H1 (cell line): ENCODE results near the gene ALDH7A1. TPM values are rescaled to one million over a fixed set of nuclear protein-coding genes. Genes with fewer than 3 reads are reported as not detected.
A peak's percentile ranks its signal among the peaks of the same experiment; 100 is the strongest.

Source experiments
- CTCF ChIA-PET: fragments of 300-600 bp; sonication (Branson Sonifier 250); formaldehyde crosslinking; loops from one replicate; lab custom pipeline; 2021; ENCODE audit not compliant: partially characterized antibody; lab: Charles Lee
- POLR2A ChIA-PET: fragments of 300-600 bp; sonication (Branson Sonifier 250); formaldehyde crosslinking; loops from one replicate; lab custom pipeline; 2021; ENCODE audit warnings: inconsistent platforms; ENCODE audit not compliant: partially characterized antibody; lab: Charles Lee
- DNase-seq, 2 experiments: peaks; one replicate each; pipeline versions ENCODE4 v3.0.0 to v3.0.0-alpha.2; 2010 to 2022; ENCODE audit warnings: low spot score in 2 of 2, low read depth in 1 of 2, mixed read lengths in 1 of 2
- FAIRE-seq: peaks from 2 replicates; lab custom pipeline; 2011; peaks lifted over from hg19 to GRCh38; lab: Jason Lieb, UNC
- H2AFZ ChIP-seq: 2 replicates; pipeline ENCODE4 v1.8.1; 2012; ENCODE audit warnings: low read length, inconsistent platforms
- H2AK5ac ChIP-seq: 2 replicates; pipeline ENCODE4 v1.6.1; 2013; ENCODE audit warnings: low read depth, low read length
- H2BK120ac ChIP-seq: replicated peaks from 2 replicates; pipeline ENCODE3; 2013; ENCODE audit warnings: low read depth, low read length, inconsistent platforms
- H2BK12ac ChIP-seq: 2 replicates; pipeline ENCODE4 v1.6.1; 2013; ENCODE audit warnings: low read depth, low read length
- H2BK15ac ChIP-seq: 2 replicates; pipeline ENCODE4 v1.6.1; 2013; ENCODE audit warnings: low read length
- H2BK20ac ChIP-seq: 2 replicates; pipeline ENCODE4 v1.6.1; 2013; ENCODE audit warnings: low read length
- H2BK5ac ChIP-seq: 2 replicates; pipeline ENCODE4 v1.6.1; 2013; ENCODE audit warnings: low read depth, low read length
- H3K14ac ChIP-seq: 2 replicates; pipeline ENCODE4 v1.6.1; 2013; ENCODE audit warnings: inconsistent platforms; ENCODE audit not compliant: insufficient read length
- H3K18ac ChIP-seq: 2 replicates; pipeline ENCODE4 v1.6.1; 2013; ENCODE audit warnings: low read length; ENCODE audit errors: extremely low read depth
- H3K23ac ChIP-seq: 2 replicates; pipeline ENCODE4 v1.6.1; 2013; ENCODE audit warnings: inconsistent platforms; ENCODE audit not compliant: insufficient read length
- H3K23me2 ChIP-seq: 2 replicates; pipeline ENCODE4 v1.6.1; 2013; ENCODE audit warnings: low read depth, low read length
- H3K27ac ChIP-seq: 2 replicates; pipeline ENCODE4 v1.6.1; 2011; ENCODE audit warnings: low read depth, low read length, inconsistent platforms
- H3K27me3 ChIP-seq, 4 experiments: replicated peaks in 1 of 4; 1 replicate in 1 of 4; 2 replicates in 3 of 4; pipeline versions ENCODE4 v1.6.1 to v1.8.1; 2011 to 2013; ENCODE audit warnings: low read length in 3 of 4, mild to moderate bottlenecking in 3 of 4, inconsistent platforms in 2 of 4, mixed read lengths in 2 of 4, moderate library complexity in 1 of 4; ENCODE audit not compliant: control insufficient read depth in 3 of 4, insufficient read depth in 3 of 4; ENCODE audit errors: extremely low read depth in 1 of 4
- H3K36me3 ChIP-seq, 4 experiments: 2 replicates each; pipeline versions ENCODE4 v1.6.1 to v1.8.1; 2011 to 2013; ENCODE audit warnings: mild to moderate bottlenecking in 4 of 4, low read length in 3 of 4, moderate library complexity in 2 of 4, control low read depth in 1 of 4, inconsistent platforms in 1 of 4; ENCODE audit not compliant: insufficient read depth in 4 of 4, control insufficient read depth in 2 of 4
- H3K4ac ChIP-seq: replicated peaks from 2 replicates; pipeline ENCODE3; 2013; ENCODE audit warnings: low read length, low read depth, mixed read lengths, inconsistent platforms; ENCODE audit not compliant: insufficient read length
- H3K4me1 ChIP-seq, 4 experiments: replicated peaks in 1 of 4; 1 replicate in 1 of 4; 2 replicates in 3 of 4; pipeline versions ENCODE4 v1.6.1 to v1.8.1; 2011 to 2013; ENCODE audit warnings: low read length in 3 of 4, inconsistent platforms in 2 of 4, mixed read lengths in 1 of 4; ENCODE audit not compliant: insufficient read depth in 4 of 4, control insufficient read depth in 3 of 4
- H3K4me2 ChIP-seq, 2 experiments: 2 replicates each; pipeline versions ENCODE4 v1.6.1 to v1.8.1; 2011 to 2013; ENCODE audit warnings: low read depth in 2 of 2, low read length in 2 of 2, control low read depth in 1 of 2, inconsistent platforms in 1 of 2, mild to moderate bottlenecking in 1 of 2; ENCODE audit not compliant: insufficient read depth in 1 of 2
- H3K4me3 ChIP-seq, 4 experiments: fragments of 200-600, 300-600 bp in 1 of 4; sonication (generic), shearing (Covaris generic), sonication (Bioruptor Twin) in 1 of 4; 2 replicates each; pipeline versions ENCODE4 v1.5.1 to v1.8.1; 2011 to 2016; ENCODE audit warnings: low read length in 4 of 4, low read depth in 3 of 4, control low read depth in 2 of 4, inconsistent platforms in 2 of 4, mild to moderate bottlenecking in 2 of 4, mixed read lengths in 1 of 4, moderate library complexity in 1 of 4; ENCODE audit not compliant: insufficient read depth in 2 of 4; ENCODE audit errors: extremely low read depth in 1 of 4
- H3K56ac ChIP-seq: replicated peaks from 2 replicates; pipeline ENCODE3; 2013; ENCODE audit warnings: low read depth, mild to moderate bottlenecking, mixed read lengths, low read length, inconsistent platforms; ENCODE audit not compliant: insufficient read length
- H3K79me1 ChIP-seq: 2 replicates; pipeline ENCODE4 v1.6.1; 2013; ENCODE audit warnings: low read depth, low read length, control low read depth
- H3K79me2 ChIP-seq, 2 experiments: 2 replicates each; pipeline versions ENCODE4 v1.6.1 to v1.8.1; 2012 to 2013; ENCODE audit warnings: low read length in 2 of 2, mild to moderate bottlenecking in 2 of 2, inconsistent platforms in 1 of 2; ENCODE audit not compliant: insufficient read depth in 2 of 2, control insufficient read depth in 1 of 2
- H3K9ac ChIP-seq, 4 experiments: replicated peaks in 1 of 4; 1 replicate in 1 of 4; 2 replicates in 3 of 4; pipeline versions ENCODE4 v1.6.1 to v1.8.1; 2011 to 2013; ENCODE audit warnings: low read depth in 3 of 4, low read length in 3 of 4, control low read depth in 2 of 4, mild to moderate bottlenecking in 2 of 4, moderate library complexity in 2 of 4, inconsistent platforms in 1 of 4; ENCODE audit errors: extremely low read depth in 1 of 4
- H3K9me3 ChIP-seq, 2 experiments: 2 replicates each; pipeline versions ENCODE4 v1.6.1 to v1.8.1; 2012 to 2013; ENCODE audit warnings: mild to moderate bottlenecking in 2 of 2, moderate library complexity in 2 of 2, control low read depth in 1 of 2, inconsistent platforms in 1 of 2, low read depth in 1 of 2, low read length in 1 of 2, mixed read lengths in 1 of 2; ENCODE audit not compliant: insufficient read depth in 2 of 2
- H4K20me1 ChIP-seq, 2 experiments: replicated peaks in 1 of 2; 2 replicates each; pipeline versions ENCODE3 to v1.8.1; 2011 to 2013; ENCODE audit warnings: inconsistent platforms in 2 of 2, low read length in 2 of 2, mild to moderate bottlenecking in 1 of 2; ENCODE audit not compliant: insufficient read depth in 2 of 2, control insufficient read depth in 1 of 2
- H4K5ac ChIP-seq: 2 replicates; pipeline ENCODE4 v1.6.1; 2013; ENCODE audit warnings: low read length, low read depth, mixed read lengths, inconsistent platforms; ENCODE audit not compliant: insufficient read length
- H4K8ac ChIP-seq: 2 replicates; pipeline ENCODE4 v1.8.0; 2013; ENCODE audit warnings: mild to moderate bottlenecking, moderate library complexity, low read length, inconsistent platforms; ENCODE audit not compliant: insufficient read depth; ENCODE audit errors: extremely low read depth
- H4K91ac ChIP-seq: replicated peaks from 2 replicates; pipeline ENCODE3; 2013; ENCODE audit warnings: low read length, mixed read lengths, inconsistent platforms; ENCODE audit not compliant: insufficient read length
- KDM1A ChIP-seq: fragments of 200-600, 300-600 bp; sonication (generic); IDR thresholded peaks from 2 replicates; pipeline ENCODE4 v1.7.1; 2016; ENCODE audit warnings: mild to moderate bottlenecking, low read length, borderline replicate concordance
- ZNF274 ChIP-seq: IDR thresholded peaks from 2 replicates; pipeline ENCODE4 v1.7.0; 2012; ENCODE audit warnings: low read length, borderline replicate concordance; ENCODE audit errors: extremely low read depth
- WGBS, 2 experiments: shearing (Covaris generic) in 1 of 2; methylation state at CpG; one replicate each; pipeline versions ENCODE4 v1.1.6 to v1.1.7; 2013 to 2015; ENCODE audit warnings: low lambda C conversion rate in 2 of 2, mixed read lengths in 2 of 2, inconsistent platforms in 1 of 2, low coverage in 1 of 2, missing lambda C conversion rate in 1 of 2; ENCODE audit not compliant: insufficient replicate concordance in 2 of 2, insufficient coverage in 1 of 2, insufficient read length in 1 of 2; ENCODE audit errors: extremely low coverage in 1 of 2, missing lambda C conversion rate in 1 of 2; 5-methylcytosine and 5-hydroxymethylcytosine counted together
- polyA plus RNA-seq, 7 experiments: library from polyadenylated mRNA; depleted of rRNA in 3 of 7; stranded (reverse) in 5 of 7; unstranded in 2 of 7; fragments of >200 nt in 5 of 7; fragments of 200-250 nt in 2 of 7; gene quantifications; 1 replicate in 5 of 7; 2 replicates in 1 of 7; 4 replicates in 1 of 7; pipeline versions ENCODE4 v1.2.1 to v1.2.3, GENCODE V29; 2011 to 2013; ENCODE audit warnings: missing spikeins in 2 of 7, mixed read lengths in 2 of 7
- total RNA-seq: library from RNA; stranded (reverse); fragmentation: NEBNext Ultra II Directional; extraction: Animal tissue kit (Norgen Biotek cat#: 25700); gene quantifications from 2 replicates; pipeline ENCODE4 v1.2.1, GENCODE V29; 2021

ALDH7A1 gene
- total and polyA plus RNA-seq, 2 of the 8 experiments (the other 6 are each of a cell fraction or from before 2014, with no cell fraction given) = 99.6 to 225 TPM

GRCh38 chr5:126538579-126538978, 56.4 kb downstream of the ALDH7A1 start:
- H3K4me2 ChIP-seq = no peak overlapping the region
- H3K23me2 ChIP-seq = no peaks in the 10 kb centered on the region
- TF ChIP-seq KDM1A = 0 out of 2 replicates have a peak, but pooled peaks have one; percentile 47
- no peak for TF ChIP-seq ZNF274
- no peak overlapping the region for H3K14ac ChIP-seq
- H2AFZ ChIP-seq = no peak overlapping the region
- FAIRE-seq = no peak
- H4K91ac ChIP-seq = no peak overlapping the region
- H3K18ac ChIP-seq = no peak overlapping the region
- ChIA-PET POLR2A (no interaction called here), CTCF (interaction anchor here (0.6 to 7.2 kb wide), 23 partner anchors 8 to 551 kb away, joined by 3 to 125 read pairs (median 4); no protein-coding TSS in a partner anchor)
- no peak overlapping the region for H3K27ac ChIP-seq
- peaks cover 0 to 2% (median under 1%) of the 10 kb centered on the region in 4 experiments; a peak in 3 of 7 replicates for H3K4me1 ChIP-seq
- DNase-seq = no peak
- H2AK5ac ChIP-seq = no peak overlapping the region
- no peak overlapping the region for H4K5ac ChIP-seq
- no peak overlapping the region for H3K4me3 ChIP-seq
- no peak overlapping the region for H3K4ac ChIP-seq
- no peak overlapping the region for H2BK15ac ChIP-seq
- no peaks in the 10 kb centered on the region for H3K79me1 ChIP-seq
- H2BK5ac ChIP-seq = no peak overlapping the region
- H3K79me2 ChIP-seq = no peaks in the 10 kb centered on the region
- H3K23ac ChIP-seq = no peak overlapping the region
- peaks cover 0 to 1% of the 10 kb centered on the region in 2 experiments for H4K20me1 ChIP-seq
- no peak overlapping the region for H2BK12ac ChIP-seq
- H3K56ac ChIP-seq = no peak overlapping the region
- 74% methylated on average over 1 of the region's 1 CpG; no CpG with 5 or more reads in 1 of the 2 experiments for WGBS, 2 experiments
- no peak overlapping the region for H4K8ac ChIP-seq
- H3K9ac ChIP-seq = no peak overlapping the region
- H3K27me3 ChIP-seq = no peaks in the 10 kb centered on the region
- no peak overlapping the region for H2BK120ac ChIP-seq
- no peaks in the 10 kb centered on the region for H3K9me3 ChIP-seq
- no peak overlapping the region for H2BK20ac ChIP-seq
- H3K36me3 ChIP-seq = no peaks in the 10 kb centered on the region
